Astrocyte of the cerebellum (primary cell): ENCODE results near the gene CKM.

Source experiments
- DNase-seq: peaks from one replicate; pipeline ENCODE4 v3.0.0-alpha.2; 2011; ENCODE audit warnings: low read depth
- H3K4me3 ChIP-seq: 2 replicates; pipeline ENCODE4 v1.5.1; 2011; ENCODE audit warnings: mild to moderate bottlenecking, low read depth, low read length, moderate library complexity
- CTCF ChIP-seq: IDR thresholded peaks from 2 replicates; pipeline ENCODE4 v1.5.1; 2012; ENCODE audit warnings: low read length, low read depth, moderate library complexity, mild to moderate bottlenecking; ENCODE audit errors: missing control alignments
- in situ Hi-C: cut with HindIII; loops from 2 replicates; pipeline ENCODE4 v1.10.0; 2017; ENCODE audit warnings: low sequenced_read_pairs

CKM gene

GRCh38 chr19:45296355-45296754 lies 26.3 kb downstream of the CKM start:
- H3K4me3 ChIP-seq: no peak overlapping the region
- DNase-seq: no peak
- no peak for TF ChIP-seq CTCF
- in situ Hi-C loops: no loop called here

- DNase-seq: no peak
- H3K4me3 ChIP-seq: no peak overlapping the region
- in situ Hi-C loops: no loop called here
- TF ChIP-seq CTCF: no peak
Observed at GRCh38 chr19:45295873-45296272, 26.8 kb downstream of the CKM start.

- in situ Hi-C loops: no loop called here
- DNase-seq: no peak
Observed at GRCh38 chr19:45294291-45295029, 28.2 kb downstream of the CKM start.

GRCh38 chr19:45293682-45294081 lies 29.0 kb downstream of the CKM start:
- DNase-seq: no peak
- no peak overlapping the region for H3K4me3 ChIP-seq
- TF ChIP-seq CTCF: no peak
- in situ Hi-C loops: no loop called here

More at GRCh38 chr19:45294291-45295029, 28.2 kb downstream of the CKM start:
- H3K4me3 ChIP-seq: no peak overlapping the region
- no peak for TF ChIP-seq CTCF

GRCh38 chr19:45291834-45292233 lies 30.8 kb downstream of the CKM start:
- H3K4me3 ChIP-seq: no peak overlapping the region
- DNase-seq: no peak
- TF ChIP-seq CTCF: no peak
- in situ Hi-C loops: no loop called here

- no peak for DNase-seq
- in situ Hi-C loops: no loop called here
- TF ChIP-seq CTCF: no peak
- H3K4me3 ChIP-seq: no peak overlapping the region
Observed at GRCh38 chr19:45290381-45290931, 32.2 kb downstream of the CKM start.
